ENCODE results near the gene HAUS8. TPM values are rescaled to one million over a fixed set of nuclear protein-coding genes. Genes with fewer than 3 reads are reported as not detected.

The HAUS8 gene
- polyA plus RNA-seq, 1 donor from 2014 or later, result 3.6 TPM

GRCh38 chr19:17045907-17046502 lies 29.2 kb downstream of the HAUS8 start:
- Histone ChIP-seq H3K9me2 (ENCODE audit: insufficient read depth, low read length) (no peaks in the 10 kb centered on the region), H4K20me1 (ENCODE audit: insufficient read depth) (no peaks in the 10 kb centered on the region), H3K27me3 (ENCODE audit: insufficient read depth, low read depth, low read length) (no peaks in the 10 kb centered on the region), H2AFZ (ENCODE audit: low read depth, low read length) (no peak overlapping the region), H3K27ac (ENCODE audit: low read length) (no peak overlapping the region), H3K36me3 (ENCODE audit: insufficient read depth, low read length) (no peaks in the 10 kb centered on the region), H3K4me2 (ENCODE audit: low read length) (no peak overlapping the region), H3K9me3 (ENCODE audit: low read length) (no peaks in the 10 kb centered on the region), H3K79me2 (replicated peaks; ENCODE audit: insufficient read depth, low read length) (no peaks in the 10 kb centered on the region), H3K4me3 (ENCODE audit: low read length) (no peak overlapping the region), H3F3A (ENCODE audit: insufficient read depth, low read length, poor library complexity, severe bottlenecking) (no peaks in the 10 kb centered on the region), H3K9ac (ENCODE audit: low read length) (no peak overlapping the region)
- TF ChIP-seq TAF1 (IDR thresholded peaks at IDR 0.05; ENCODE audit: low read depth), result no peak
- no peak for TF ChIP-seq EP300 (conservative IDR thresholded peaks at IDR 0.05; ENCODE audit: poor library complexity, severe bottlenecking)
- no peak for TF ChIP-seq REST (IDR thresholded peaks at IDR 0.05; ENCODE audit: borderline replicate concordance)
- no peak for TF ChIP-seq POLR2AphosphoS5 (IDR thresholded peaks at IDR 0.05)
- no peak for TF ChIP-seq SMC3 (conservative IDR thresholded peaks at IDR 0.05; ENCODE audit: poor library complexity)
- no peak for TF ChIP-seq MXI1 (conservative IDR thresholded peaks at IDR 0.05; ENCODE audit: poor library complexity, severe bottlenecking)
- TF ChIP-seq CTCF (IDR thresholded peaks at IDR 0.05; ENCODE audit: poor library complexity, severe bottlenecking), result no peak
- no peak for TF ChIP-seq EZH2 (IDR thresholded peaks at IDR 0.05; ENCODE audit: borderline replicate concordance, insufficient read depth, low read length, poor library complexity, severe bottlenecking)
- no peak for TF ChIP-seq RAD21 (conservative IDR thresholded peaks at IDR 0.05)

GRCh38 chr19:17043744-17044143 lies 31.5 kb downstream of the HAUS8 start:
- Histone ChIP-seq H3K4me3 (ENCODE audit: low read length) (no peak overlapping the region), H3K27ac (ENCODE audit: low read length) (no peak overlapping the region), H3K9me3 (ENCODE audit: low read length) (no peaks in the 10 kb centered on the region), H3K9ac (ENCODE audit: low read length) (no peak overlapping the region), H4K20me1 (ENCODE audit: insufficient read depth) (no peaks in the 10 kb centered on the region), H3K27me3 (ENCODE audit: insufficient read depth, low read depth, low read length) (no peaks in the 10 kb centered on the region), H3K79me2 (replicated peaks; ENCODE audit: insufficient read depth, low read length) (no peaks in the 10 kb centered on the region), H3F3A (ENCODE audit: insufficient read depth, low read length, poor library complexity, severe bottlenecking) (no peaks in the 10 kb centered on the region), H2AFZ (ENCODE audit: low read depth, low read length) (no peak overlapping the region), H3K4me2 (ENCODE audit: low read length) (no peak overlapping the region), H3K36me3 (ENCODE audit: insufficient read depth, low read length) (no peaks in the 10 kb centered on the region), H3K9me2 (ENCODE audit: insufficient read depth, low read length) (no peaks in the 10 kb centered on the region)
- no peak for TF ChIP-seq POLR2AphosphoS5 (IDR thresholded peaks at IDR 0.05)
- TF ChIP-seq TAF1 (IDR thresholded peaks at IDR 0.05; ENCODE audit: low read depth), result no peak
- TF ChIP-seq EP300 (conservative IDR thresholded peaks at IDR 0.05; ENCODE audit: poor library complexity, severe bottlenecking), result no peak
- TF ChIP-seq REST (IDR thresholded peaks at IDR 0.05; ENCODE audit: borderline replicate concordance), result no peak
- no peak for TF ChIP-seq SMC3 (conservative IDR thresholded peaks at IDR 0.05; ENCODE audit: poor library complexity)

Data from neural cell (in vitro differentiated cells).